ENCODE measurements around the gene GNG7.

DNA sequence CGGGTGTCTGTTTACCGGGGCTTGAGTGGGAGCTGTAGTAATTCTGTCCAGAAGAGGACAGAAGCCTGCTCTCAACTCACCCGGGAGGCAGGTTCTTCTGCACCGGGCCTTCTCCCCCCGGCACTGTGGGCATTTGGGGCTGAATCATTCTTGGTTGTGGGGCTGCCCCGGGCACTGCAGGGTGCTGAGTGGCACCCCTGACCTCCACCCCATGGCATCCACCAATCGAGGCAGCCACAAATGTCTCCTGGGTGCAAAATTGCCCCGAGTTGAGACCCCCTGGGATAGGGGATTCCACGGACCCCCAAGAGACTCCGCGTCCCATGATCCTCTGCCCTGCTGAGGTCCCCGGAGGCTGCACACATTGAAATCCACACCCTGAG is 68.8 kb downstream of the GNG7 start:
- TF ChIP-seq POLR2A (IDR thresholded peaks at IDR 0.05): no peak
- TF ChIP-seq, protein P1, sequence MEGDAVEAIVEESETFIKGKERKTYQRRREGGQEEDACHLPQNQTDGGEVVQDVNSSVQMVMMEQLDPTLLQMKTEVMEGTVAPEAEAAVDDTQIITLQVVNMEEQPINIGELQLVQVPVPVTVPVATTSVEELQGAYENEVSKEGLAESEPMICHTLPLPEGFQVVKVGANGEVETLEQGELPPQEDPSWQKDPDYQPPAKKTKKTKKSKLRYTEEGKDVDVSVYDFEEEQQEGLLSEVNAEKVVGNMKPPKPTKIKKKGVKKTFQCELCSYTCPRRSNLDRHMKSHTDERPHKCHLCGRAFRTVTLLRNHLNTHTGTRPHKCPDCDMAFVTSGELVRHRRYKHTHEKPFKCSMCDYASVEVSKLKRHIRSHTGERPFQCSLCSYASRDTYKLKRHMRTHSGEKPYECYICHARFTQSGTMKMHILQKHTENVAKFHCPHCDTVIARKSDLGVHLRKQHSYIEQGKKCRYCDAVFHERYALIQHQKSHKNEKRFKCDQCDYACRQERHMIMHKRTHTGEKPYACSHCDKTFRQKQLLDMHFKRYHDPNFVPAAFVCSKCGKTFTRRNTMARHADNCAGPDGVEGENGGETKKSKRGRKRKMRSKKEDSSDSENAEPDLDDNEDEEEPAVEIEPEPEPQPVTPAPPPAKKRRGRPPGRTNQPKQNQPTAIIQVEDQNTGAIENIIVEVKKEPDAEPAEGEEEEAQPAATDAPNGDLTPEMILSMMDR (IDR thresholded peaks at IDR 0.05): no peak
